Measurements from ENCODE around the gene EFEMP2.

Gene EFEMP2

DNA sequence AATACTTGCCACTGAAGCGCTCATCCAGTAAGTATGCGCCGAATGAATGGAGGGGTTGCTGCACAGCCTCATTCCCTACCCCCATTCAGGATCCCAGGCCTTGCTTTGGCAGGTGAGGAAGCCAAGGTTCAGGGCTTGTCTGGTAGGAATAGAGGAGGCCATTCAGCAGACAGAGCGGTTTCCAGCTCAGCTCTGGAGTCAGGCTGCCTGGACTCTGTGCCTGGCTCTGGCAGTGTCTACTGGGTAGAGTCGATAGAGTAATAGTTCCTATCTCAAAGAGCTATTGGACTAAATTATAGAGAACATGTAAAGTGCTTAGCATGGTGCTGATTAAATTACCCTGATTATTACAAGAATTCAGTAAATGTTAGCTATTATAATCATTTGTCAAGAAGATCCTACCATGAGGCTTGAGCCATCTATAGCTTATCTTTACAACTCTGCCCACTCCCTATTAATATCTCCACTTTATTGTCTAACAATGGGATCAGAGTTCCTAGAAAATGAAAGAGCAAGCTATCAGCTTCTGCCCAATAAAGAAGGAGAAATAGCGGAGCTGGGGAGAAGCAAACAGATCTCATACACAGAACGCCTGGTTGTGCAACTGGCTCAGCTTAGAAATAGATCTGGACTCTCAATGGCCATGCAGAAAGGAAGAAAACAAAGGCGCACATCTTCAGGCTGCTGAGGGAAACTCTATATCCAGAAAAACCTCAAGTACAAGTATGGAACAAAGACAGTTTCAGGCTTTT lies 45.4 kb downstream of the EFEMP2 start:
- DNase-seq (ENCODE audit: low read depth): no peak

DNA sequence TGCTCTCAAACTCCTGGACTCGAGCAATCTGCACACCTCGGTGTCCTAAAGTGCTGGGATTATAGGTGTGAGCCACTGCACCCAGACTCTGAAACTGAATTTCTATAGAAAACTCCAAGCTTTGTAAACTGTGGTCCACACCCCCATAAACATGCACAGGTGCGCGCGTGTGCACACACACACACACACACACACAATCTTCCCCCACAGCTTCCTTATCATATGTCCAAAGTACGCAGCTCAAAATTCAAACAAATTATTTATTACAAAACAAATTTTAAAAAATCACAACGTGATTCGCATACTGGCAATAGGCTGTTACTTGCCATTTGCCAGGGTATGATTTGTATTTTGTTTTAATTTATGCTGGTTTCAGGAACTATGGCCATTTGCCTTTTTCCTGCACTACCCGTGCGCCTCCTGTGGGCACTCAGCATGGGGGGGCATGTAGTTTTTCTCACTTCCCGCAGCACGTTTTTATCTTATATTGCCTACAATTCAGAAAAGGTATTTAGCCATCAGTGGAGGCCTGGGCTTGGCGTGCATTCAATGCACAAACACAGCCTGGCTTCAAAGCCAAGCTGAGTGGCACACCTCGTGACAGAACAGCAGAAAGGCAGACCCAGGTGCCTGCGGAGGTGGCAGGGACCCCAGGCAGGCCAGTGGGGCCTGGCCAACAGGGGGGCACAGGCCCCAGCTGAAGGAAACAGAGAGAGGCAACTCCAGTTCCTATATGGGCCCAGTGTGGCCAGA lies 49.6 kb downstream of the EFEMP2 start:
- DNase-seq (ENCODE audit: low read depth): no peak

DNA sequence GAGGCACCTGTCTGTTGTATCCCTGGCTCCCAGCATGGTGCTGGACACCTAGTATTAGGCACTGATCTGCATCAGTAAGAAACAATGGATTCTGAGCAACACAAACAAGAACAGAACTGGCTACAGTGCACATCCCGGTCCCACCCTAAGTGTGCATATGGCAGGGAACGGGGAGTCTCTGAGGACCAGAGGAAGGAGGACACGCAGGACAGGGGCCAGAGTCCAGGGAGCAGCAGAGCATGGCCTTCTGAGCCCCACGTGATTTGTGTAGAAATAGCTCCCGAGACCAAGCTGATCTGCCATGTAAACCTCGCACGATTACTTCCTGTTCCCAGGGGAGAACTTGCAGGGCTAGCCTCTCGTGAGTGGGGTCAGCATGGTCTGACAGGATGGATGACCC lies 51.5 kb downstream of the EFEMP2 start:
- DNase-seq (ENCODE audit: low read depth): no peak

DNA sequence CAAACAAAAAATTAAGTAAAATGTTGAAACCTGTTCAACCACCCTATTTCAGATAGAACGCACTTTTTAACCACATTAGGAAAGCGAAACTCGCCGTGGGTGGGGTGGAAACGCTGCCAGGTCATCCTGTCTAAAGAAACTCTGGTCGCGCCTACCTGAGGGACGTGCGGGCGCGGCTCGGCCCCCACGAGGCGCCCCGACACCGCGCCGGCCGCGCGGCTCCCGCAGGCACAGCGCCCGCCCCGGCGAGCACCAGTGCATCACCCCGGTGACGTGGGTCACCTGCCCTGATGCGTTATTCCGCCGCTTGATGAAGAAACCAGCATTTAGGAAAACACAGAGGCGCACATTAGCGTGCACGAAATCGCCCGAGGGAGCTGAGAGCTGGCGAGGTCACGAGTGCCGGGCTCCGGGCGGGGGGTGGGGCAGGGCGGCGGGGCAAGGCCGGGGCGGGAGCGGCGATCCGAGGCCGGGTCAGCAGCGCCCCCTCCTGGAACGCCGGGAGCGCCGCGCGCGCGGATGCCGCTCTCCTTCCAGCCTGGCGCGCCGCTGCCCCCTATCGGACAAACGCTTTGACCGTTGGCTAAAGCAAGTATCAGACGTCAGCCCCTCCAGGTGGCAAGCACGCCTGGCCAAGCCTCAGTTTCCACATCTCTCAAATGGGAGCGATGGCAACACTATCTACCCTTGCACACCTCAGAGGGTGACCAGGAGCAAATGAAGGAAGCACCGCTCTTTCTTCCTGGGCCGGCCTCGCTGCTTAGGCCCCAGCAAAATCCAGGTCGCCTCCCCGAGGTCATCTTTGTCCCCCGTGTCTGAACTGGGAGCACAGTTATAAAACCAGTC lies 54.5 kb downstream of the EFEMP2 start:
- DNase-seq (ENCODE audit: low read depth): peak; percentile 77

DNA sequence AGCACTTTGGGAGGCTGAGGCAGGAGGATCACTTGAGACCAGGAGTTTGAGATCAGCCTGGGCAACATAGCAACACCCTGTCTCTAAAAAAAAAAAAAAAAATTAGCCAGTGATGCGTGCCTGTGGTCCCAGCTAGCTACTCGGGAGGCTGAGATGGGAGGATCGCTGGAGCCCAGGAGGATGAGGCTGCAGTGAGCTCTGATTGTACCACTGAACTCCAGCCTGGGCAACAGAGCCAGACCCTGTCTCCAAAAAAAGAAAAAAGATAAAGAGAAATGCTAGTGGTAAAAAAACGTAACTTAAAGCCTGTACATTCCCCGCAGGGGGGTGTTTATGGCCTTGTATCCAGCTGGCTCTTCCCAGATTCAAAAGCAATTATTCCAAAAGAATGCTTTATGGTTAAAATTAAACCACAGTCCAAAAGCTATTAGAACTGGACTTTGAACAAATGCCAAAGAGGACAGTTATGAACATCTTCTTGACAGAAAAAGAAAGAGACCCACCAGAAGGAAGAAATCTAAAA lies 55.2 kb downstream of the EFEMP2 start:
- DNase-seq (ENCODE audit: low read depth): no peak

DNA sequence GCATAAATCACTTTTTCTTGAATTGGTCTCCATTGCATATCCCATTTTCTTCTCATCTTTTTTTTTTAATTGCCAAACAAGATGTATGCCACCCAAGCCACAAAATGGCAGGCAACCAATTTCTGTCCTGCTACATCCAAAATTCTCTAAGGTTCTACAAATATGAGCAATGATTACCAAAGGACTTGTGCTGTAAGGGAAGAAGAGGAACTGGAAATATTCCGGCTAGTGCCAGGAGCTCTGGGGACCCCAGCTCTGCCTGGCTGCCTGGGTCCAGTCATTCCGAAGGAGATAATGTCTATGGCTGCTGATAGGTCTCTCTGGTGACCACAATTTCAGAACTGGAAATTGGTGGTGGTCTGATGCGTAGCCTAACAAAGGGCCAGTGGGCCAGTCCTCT lies 55.9 kb downstream of the EFEMP2 start:
- no peak for DNase-seq (ENCODE audit: low read depth)

Measured in iris pigment epithelial cell (primary cell).